ENCODE data around the gene ZNF274. TPM values are rescaled to one million over a fixed set of nuclear protein-coding genes. Genes with fewer than 3 reads are reported as not detected.

ZNF274 gene
- 43.4 and 50.7 TPM in 2 replicates for total RNA-seq (2013; cell fraction: nucleolus; rRNA removed)
- total RNA-seq (2014; rRNA removed) (14.2 and 16.7 TPM in 2 replicates), total RNA-seq (2014; rRNA removed; fragmentation: Illumina TruSeq; extraction: Trizol) (13.5 and 14.7 TPM in 2 replicates), total RNA-seq (2021) (12.3 and 14.1 TPM in 2 replicates), polyA plus RNA-seq (2011; rRNA removed) (17.3 and 17.8 TPM in 2 replicates), polyA plus RNA-seq (2014; fragmentation: Illumina TruSeq; extraction: Trizol) (12.3 and 14.9 TPM in 2 replicates), polyA plus RNA-seq (2014; fragmentation: Nextera tagmentation; extraction: Ambion mirVana) (1 to 10 TPM; 2.7 to 3.3 TPM), polyA plus RNA-seq (2014; rRNA removed) (12.8 and 14.5 TPM in 2 replicates), polyA plus RNA-seq (2016; fragmentation: Nextera tagmentation; extraction: Ambion mirVana) (10 to 100 TPM; 14.4 to 17.6 TPM), polyA minus RNA-seq (2011; rRNA and poly(A)+ RNA removed) (19.8 and 29.6 TPM in 2 replicates), Bru-seq, nascent RNA (percentile 77 among the genes with signal in this experiment), BruChase-seq, experiment 1, labeled RNA remaining after a 6-hour chase (percentile 70 among the genes with signal in this experiment), BruChase-seq, experiment 2, labeled RNA remaining after a 2-hour chase (percentile 74 among the genes with signal in this experiment)
- polyA plus RNA-seq (2011; ENCODE audit: low read depth): 12.1 TPM
- 15.6 and 17.2 TPM in 2 replicates for polyA plus RNA-seq (2011; cell fraction: cytosol; rRNA removed)
- 31.9 and 32.4 TPM in 2 replicates for polyA plus RNA-seq (2011; cell fraction: nucleus; rRNA removed)
- 16.0 and 17.3 TPM in 2 replicates for polyA plus RNA-seq (2012)
- 5.3 and 7.6 TPM in 2 replicates for polyA minus RNA-seq (2011; cell fraction: cytosol; rRNA and poly(A)+ RNA removed)
- 16.9 and 20.6 TPM in 2 replicates for polyA minus RNA-seq (2011; cell fraction: nucleus; rRNA and poly(A)+ RNA removed)
- long read RNA-seq, experiment 1, full-length matches to known transcripts: 10 of 15 reads
- long read RNA-seq, experiment 1, partial matches to known transcripts: 4 of 15 reads
- long read RNA-seq, experiment 1, other reads (novel, unspliced or antisense): 1 of 15 reads
- long read RNA-seq, experiment 2, full-length matches to known transcripts: 58 of 83 reads
- long read RNA-seq, experiment 2, partial matches to known transcripts: 13 of 83 reads
- long read RNA-seq, experiment 2, other reads (novel, unspliced or antisense): 12 of 83 reads

DNA sequence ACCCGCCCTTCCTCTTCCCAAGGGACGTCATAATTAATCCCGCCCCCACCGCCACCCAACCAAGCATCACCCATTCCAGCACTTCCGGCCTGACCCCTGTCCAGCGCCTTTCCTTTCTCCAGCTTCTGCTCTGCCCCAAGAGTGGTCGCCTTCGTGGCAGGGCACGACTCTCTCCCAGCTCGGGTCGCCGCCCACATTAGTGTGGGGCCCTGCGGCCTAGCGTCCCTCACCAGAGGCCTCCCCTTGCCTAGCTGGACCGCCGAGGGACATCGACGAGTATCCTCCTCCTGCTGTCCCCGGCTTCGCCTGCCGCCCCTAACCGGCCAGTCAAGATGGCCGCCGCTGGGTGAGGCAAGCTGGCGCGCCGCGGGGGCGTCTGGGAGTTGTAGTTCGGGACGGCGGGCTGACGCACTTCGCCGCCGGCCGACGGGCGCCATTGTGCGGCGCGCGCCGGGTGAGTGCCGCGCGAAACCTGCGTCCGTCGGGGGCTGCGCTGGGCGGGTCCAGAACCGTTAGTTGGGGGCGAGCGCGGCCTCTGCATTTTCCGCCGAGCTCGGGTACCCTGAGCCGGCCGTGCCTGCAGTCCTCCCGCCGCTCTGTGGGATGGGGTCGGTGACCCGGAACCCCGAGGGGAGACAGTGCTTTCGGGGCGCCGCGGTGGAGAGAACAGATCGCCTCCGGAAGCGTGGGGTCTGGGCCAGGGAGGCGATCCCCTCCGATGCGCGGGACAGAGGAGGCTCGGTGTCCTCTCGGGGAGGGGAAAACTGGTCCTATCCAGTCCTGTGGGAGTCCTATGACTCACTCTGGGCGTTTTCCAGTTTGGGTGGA, at the start of gene ZNF274:
TSS of gene ZNF274 (plus strand) at position 73 of the 828 bp plus-strand sequence. CDS start 905 bp downstream, outside the sequence.
- RAD21 ChIA-PET (ENCODE audit: unreplicated experiment): interaction anchor here (0.6 to 1.0 kb wide), 3 partner anchors 277 to 704 kb away, joined by 3 to 4 read pairs (median 3); partner anchors contain the start of gene ZBTB45
- peak within 1 kb of the TSS; percentile 98 for H3K27ac ChIP-seq (ENCODE audit: control insufficient read depth, insufficient read depth)
- peak within 1 kb of the TSS; percentile 96 for H3K4me2 ChIP-seq (ENCODE audit: control insufficient read depth, insufficient read depth)
- peak within 1 kb of the TSS; percentile 67 for H3K4me3 ChIP-seq
- intact Hi-C loops (cut with micrococcal nuclease; ENCODE audit: unreplicated experiment): no loop called here
- peak within 1 kb of the TSS; percentile 93 for H2AFZ ChIP-seq (ENCODE audit: control insufficient read depth, low read depth, low read length)
- peaks cover 47% of the 10 kb centered on the region for H3K9me3 ChIP-seq (replicated peaks; ENCODE audit: control insufficient read depth, insufficient read depth, low read length)
- H3K9ac ChIP-seq (ENCODE audit: control insufficient read depth, insufficient read depth, low read length): peak within 1 kb of the TSS; percentile 91
- peaks cover 0 to 11% of the 10 kb centered on the region in 2 experiments; a peak in 1 of 4 replicates for H3K36me3 ChIP-seq (ENCODE audit: control insufficient read depth in 2 of 2, insufficient read depth in 2 of 2, low read length in 1 of 2)
- in situ Hi-C loops (cut with MboI): no loop called here
- BruUV-seq (replicated peaks): no TSS peak
- H3K27me3 ChIP-seq (replicated peaks in 1 of 2; ENCODE audit: control insufficient read depth in 2 of 2, insufficient read depth in 2 of 2, low read length in 1 of 2): no peaks in the 10 kb centered on the region
- H3K79me2 ChIP-seq (ENCODE audit: control insufficient read depth, insufficient read depth, low read length): peaks cover 8% of the 10 kb centered on the region
- SMC1A ChIA-PET (ENCODE audit: uncharacterized antibody, unreplicated experiment): interaction anchor here (1.4 kb wide), 1 partner anchor 123 kb away, joined by 3 read pairs; no protein-coding TSS in a partner anchor
- no peaks in the 10 kb centered on the region for H4K20me1 ChIP-seq (ENCODE audit: control insufficient read depth, insufficient read depth)
- ATAC-seq (peak; percentile 96), DNase-seq (ENCODE audit: low read depth, low spot score) (peak; percentile 68), FAIRE-seq (peak; percentile 78)
- H3K4me1 ChIP-seq (ENCODE audit: control insufficient read depth, insufficient read depth, low read length): peaks cover 10% of the 10 kb centered on the region
- CTCF ChIA-PET: interaction anchor here (0.9 to 1.4 kb wide), 4 partner anchors 12 to 335 kb away, joined by 3 to 4 read pairs (median 3); partner anchors contain the start of gene ZNF497
- POLR2A ChIA-PET: interaction anchor here (0.6 to 1.2 kb wide), 3 partner anchors 10 to 181 kb away, joined by 3 to 4 read pairs (median 3); no protein-coding TSS in a partner anchor
- 1% methylated on average over 78 of the region's 80 CpGs for WGBS (ENCODE audit: insufficient coverage, insufficient replicate concordance, low lambda C conversion rate, missing lambda C conversion rate)
- TF ChIP-seq RCOR1 (conservative IDR thresholded peaks at IDR 0.05; ENCODE audit: low read depth, low read length) (0 out of 2 replicates have a peak, but pooled peaks have one; percentile 46), CHD2 (IDR thresholded peaks at IDR 0.05; ENCODE audit: borderline replicate concordance, low read depth, low read length) (no peak), CEBPB (IDR thresholded peaks at IDR 0.05; ENCODE audit: borderline replicate concordance in 1 of 2, low read depth in 2 of 2, low read length in 2 of 2) (peak in 1 of 2 experiments; percentile 4; a peak in 1 of 4 replicates), SP1 (IDR thresholded peaks at IDR 0.05; ENCODE audit: low read depth, low read length) (peak; percentile 38), SPI1 (IDR thresholded peaks at IDR 0.05; ENCODE audit: borderline replicate concordance, insufficient read depth, low read depth, low read length) (no peak), CBX5 (IDR thresholded peaks at IDR 0.05; ENCODE audit: low read depth) (peak; percentile 83; the same call in 1 of the 2 replicates), MLLT1 (IDR thresholded peaks at IDR 0.05) (peak; percentile 42; the same call in 1 of the 2 replicates), CBFB (IDR thresholded peaks at IDR 0.05; ENCODE audit: low read depth) (no peak)
- TF ChIP-seq, protein P1, sequence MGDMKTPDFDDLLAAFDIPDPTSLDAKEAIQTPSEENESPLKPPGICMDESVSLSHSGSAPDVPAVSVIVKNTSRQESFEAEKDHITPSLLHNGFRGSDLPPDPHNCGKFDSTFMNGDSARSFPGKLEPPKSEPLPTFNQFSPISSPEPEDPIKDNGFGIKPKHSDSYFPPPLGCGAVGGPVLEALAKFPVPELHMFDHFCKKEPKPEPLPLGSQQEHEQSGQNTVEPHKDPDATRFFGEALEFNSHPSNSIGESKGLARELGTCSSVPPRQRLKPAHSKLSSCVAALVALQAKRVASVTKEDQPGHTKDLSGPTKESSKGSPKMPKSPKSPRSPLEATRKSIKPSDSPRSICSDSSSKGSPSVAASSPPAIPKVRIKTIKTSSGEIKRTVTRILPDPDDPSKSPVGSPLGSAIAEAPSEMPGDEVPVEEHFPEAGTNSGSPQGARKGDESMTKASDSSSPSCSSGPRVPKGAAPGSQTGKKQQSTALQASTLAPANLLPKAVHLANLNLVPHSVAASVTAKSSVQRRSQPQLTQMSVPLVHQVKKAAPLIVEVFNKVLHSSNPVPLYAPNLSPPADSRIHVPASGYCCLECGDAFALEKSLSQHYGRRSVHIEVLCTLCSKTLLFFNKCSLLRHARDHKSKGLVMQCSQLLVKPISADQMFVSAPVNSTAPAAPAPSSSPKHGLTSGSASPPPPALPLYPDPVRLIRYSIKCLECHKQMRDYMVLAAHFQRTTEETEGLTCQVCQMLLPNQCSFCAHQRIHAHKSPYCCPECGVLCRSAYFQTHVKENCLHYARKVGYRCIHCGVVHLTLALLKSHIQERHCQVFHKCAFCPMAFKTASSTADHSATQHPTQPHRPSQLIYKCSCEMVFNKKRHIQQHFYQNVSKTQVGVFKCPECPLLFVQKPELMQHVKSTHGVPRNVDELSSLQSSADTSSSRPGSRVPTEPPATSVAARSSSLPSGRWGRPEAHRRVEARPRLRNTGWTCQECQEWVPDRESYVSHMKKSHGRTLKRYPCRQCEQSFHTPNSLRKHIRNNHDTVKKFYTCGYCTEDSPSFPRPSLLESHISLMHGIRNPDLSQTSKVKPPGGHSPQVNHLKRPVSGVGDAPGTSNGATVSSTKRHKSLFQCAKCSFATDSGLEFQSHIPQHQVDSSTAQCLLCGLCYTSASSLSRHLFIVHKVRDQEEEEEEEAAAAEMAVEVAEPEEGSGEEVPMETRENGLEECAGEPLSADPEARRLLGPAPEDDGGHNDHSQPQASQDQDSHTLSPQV (IDR thresholded peaks at IDR 0.05): no peak
- TF ChIP-seq, protein P2, sequence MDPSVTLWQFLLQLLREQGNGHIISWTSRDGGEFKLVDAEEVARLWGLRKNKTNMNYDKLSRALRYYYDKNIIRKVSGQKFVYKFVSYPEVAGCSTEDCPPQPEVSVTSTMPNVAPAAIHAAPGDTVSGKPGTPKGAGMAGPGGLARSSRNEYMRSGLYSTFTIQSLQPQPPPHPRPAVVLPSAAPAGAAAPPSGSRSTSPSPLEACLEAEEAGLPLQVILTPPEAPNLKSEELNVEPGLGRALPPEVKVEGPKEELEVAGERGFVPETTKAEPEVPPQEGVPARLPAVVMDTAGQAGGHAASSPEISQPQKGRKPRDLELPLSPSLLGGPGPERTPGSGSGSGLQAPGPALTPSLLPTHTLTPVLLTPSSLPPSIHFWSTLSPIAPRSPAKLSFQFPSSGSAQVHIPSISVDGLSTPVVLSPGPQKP (IDR thresholded peaks at IDR 0.05; ENCODE audit: low read depth, low read length): peak; percentile 33; the same call in 1 of the 2 replicates
